ENCODE data around the gene TMEM239.
A peak's percentile ranks its signal among the peaks of the same experiment; 100 is the strongest.
"Not testable (repeated sequence)": the region's sequence is repeated elsewhere in the genome, so short reads cannot be mapped to it uniquely, and the experiment has no call there.

The TMEM239 gene

GRCh38 chr20:2820896-2821869 lies 5.0 kb downstream of the TMEM239 start:
- DNase-seq (ENCODE audit: low read depth in 3 of 3) = no peak

GRCh38 chr20:2822073-2822472 lies 5.9 kb downstream of the TMEM239 start:
- no peak for DNase-seq (ENCODE audit: low read depth in 3 of 3)

- no peak for DNase-seq (ENCODE audit: low read depth in 3 of 3)
Observed at GRCh38 chr20:2825761-2826160, 9.6 kb downstream of the TMEM239 start.

GRCh38 chr20:2826655-2827054 lies 10.5 kb downstream of the TMEM239 start:
- DNase-seq (ENCODE audit: low read depth in 3 of 3) = no peak

- DNase-seq (ENCODE audit: low read depth in 3 of 3) = no peak
Observed at GRCh38 chr20:2829376-2829775, 13.2 kb downstream of the TMEM239 start.

- not testable (repeated sequence) for DNase-seq (ENCODE audit: low read depth in 3 of 3)
Observed at GRCh38 chr20:2831206-2831605, 15.0 kb downstream of the TMEM239 start.

GRCh38 chr20:2833761-2834160 lies 17.6 kb downstream of the TMEM239 start:
- no peak for DNase-seq (ENCODE audit: low read depth in 3 of 3)

GRCh38 chr20:2834401-2835110 lies 18.4 kb downstream of the TMEM239 start:
- no peak for DNase-seq (ENCODE audit: low read depth in 3 of 3)

- no peak for DNase-seq (ENCODE audit: low read depth in 3 of 3)
Observed at GRCh38 chr20:2835331-2835796, 19.2 kb downstream of the TMEM239 start.

GRCh38 chr20:2836035-2836434 lies 19.9 kb downstream of the TMEM239 start:
- no peak for DNase-seq (ENCODE audit: low read depth in 3 of 3)

- no peak for DNase-seq (ENCODE audit: low read depth in 3 of 3)
Observed at GRCh38 chr20:2837221-2837960, 21.2 kb downstream of the TMEM239 start.

- no peak for DNase-seq (ENCODE audit: low read depth in 3 of 3)
Observed at GRCh38 chr20:2838170-2838797, 22.1 kb downstream of the TMEM239 start.

GRCh38 chr20:2838847-2839671 lies 22.9 kb downstream of the TMEM239 start:
- no peak for DNase-seq (ENCODE audit: low read depth in 3 of 3)

- DNase-seq (ENCODE audit: low read depth in 3 of 3) = no peak
Observed at GRCh38 chr20:2839732-2840137, 23.6 kb downstream of the TMEM239 start.

- DNase-seq (ENCODE audit: low read depth in 3 of 3) = peak; percentile 80 to 88 (median 81)
Observed at GRCh38 chr20:2840138-2840966, 24.2 kb downstream of the TMEM239 start, which contains the start of the genes PCED1A and VPS16. TSS of gene PCED1A (minus strand) at chr20:2840655. CDS start at chr20:2839912, 743 bp downstream. TSS of gene VPS16 (plus strand) at chr20:2840745. CDS start at chr20:2840775, 30 bp downstream.

GRCh38 chr20:2840967-2841531 lies 24.9 kb downstream of the TMEM239 start:
- DNase-seq (ENCODE audit: low read depth in 3 of 3) = peak in 2 of 3 experiments; percentile 10 to 44

GRCh38 chr20:2845607-2846006 lies 29.4 kb downstream of the TMEM239 start:
- no peak for DNase-seq (ENCODE audit: low read depth in 3 of 3)

GRCh38 chr20:2846698-2847097 lies 30.5 kb downstream of the TMEM239 start:
- DNase-seq (ENCODE audit: low read depth in 3 of 3) = no peak

GRCh38 chr20:2847802-2848201 lies 31.6 kb downstream of the TMEM239 start:
- no peak for DNase-seq (ENCODE audit: low read depth in 3 of 3)

All from stimulated activated CD4-positive, alpha-beta T cell treated with anti-CD3 and anti-CD28 coated beads, TNF-alpha, amount 100 ng/mL, for 24 hours (primary cell).